Fibroblast of skin of abdomen (primary cell): ENCODE measurements around the gene AICDA.
A peak's percentile ranks its signal among the peaks of the same experiment; 100 is the strongest.
"Not testable (repeated sequence)": the region's sequence is repeated elsewhere in the genome, so short reads cannot be mapped to it uniquely, and the experiment has no call there.

Experiments
- DNase-seq: peaks from one replicate; pipeline ENCODE4 v3.0.0-alpha.2; 2013

Gene AICDA

GRCh38 chr12:8609061-8609570 is 3.5 kb downstream of the AICDA start:
- DNase-seq, result peak; percentile 42

- DNase-seq, result no peak
These were observed 5.8 kb downstream of the AICDA start for GRCh38 chr12:8606890-8607289.

- DNase-seq, result no peak
These were observed 7.6 kb downstream of the AICDA start for GRCh38 chr12:8605057-8605456.

GRCh38 chr12:8603856-8604255 is 8.8 kb downstream of the AICDA start:
- no peak for DNase-seq

- no peak for DNase-seq
These were observed 9.4 kb downstream of the AICDA start for GRCh38 chr12:8603286-8603685.

GRCh38 chr12:8596561-8596960 is 16.1 kb downstream of the AICDA start:
- no peak for DNase-seq

- no peak for DNase-seq
These were observed 18.6 kb downstream of the AICDA start for GRCh38 chr12:8594072-8594471.

GRCh38 chr12:8593246-8593645 is 19.4 kb downstream of the AICDA start:
- DNase-seq, result no peak

GRCh38 chr12:8590842-8591545 is 21.7 kb downstream of the AICDA start:
- no peak for DNase-seq

GRCh38 chr12:8589679-8590078 is 23.0 kb downstream of the AICDA start:
- no peak for DNase-seq

- not testable (repeated sequence) for DNase-seq
These were observed 28.2 kb downstream of the AICDA start for GRCh38 chr12:8584478-8584877.

- DNase-seq, result no peak
These were observed 28.7 kb downstream of the AICDA start for GRCh38 chr12:8584004-8584403.

GRCh38 chr12:8581098-8581784 is 31.4 kb downstream of the AICDA start:
- no peak for DNase-seq

GRCh38 chr12:8577879-8578278 is 34.8 kb downstream of the AICDA start:
- DNase-seq, result no peak

GRCh38 chr12:8572507-8572906 is 40.2 kb downstream of the AICDA start:
- DNase-seq, result no peak

- no peak for DNase-seq
These were observed 46.1 kb downstream of the AICDA start for GRCh38 chr12:8566525-8566924.

- DNase-seq, result not testable (repeated sequence)
These were observed 46.6 kb downstream of the AICDA start for GRCh38 chr12:8566052-8566451.

GRCh38 chr12:8564656-8565055 is 48.0 kb downstream of the AICDA start:
- DNase-seq, result no peak

GRCh38 chr12:8563356-8563755 is 49.3 kb downstream of the AICDA start:
- DNase-seq, result no peak

GRCh38 chr12:8562310-8562709 is 50.3 kb downstream of the AICDA start:
- no peak for DNase-seq

GRCh38 chr12:8561011-8561410 is 51.6 kb downstream of the AICDA start:
- DNase-seq, result no peak

GRCh38 chr12:8559676-8560075 is 53.0 kb downstream of the AICDA start:
- peak; percentile 34 for DNase-seq

GRCh38 chr12:8556531-8557097 is 56.0 kb downstream of the AICDA start:
- DNase-seq, result no peak
